A549 treated with Mapracorat at 1 μM for 4 hours (cell line): ENCODE results near the gene NET1. TPM values are rescaled to one million over a fixed set of nuclear protein-coding genes. Genes with fewer than 3 reads are reported as not detected.

Source experiments
- total RNA-seq: library from RNA; stranded (reverse); fragments of 200-300 nt; extraction: Qiagen RNA extraction; gene quantifications from 5 replicates; pipeline ENCODE4 v1.2.3, GENCODE V29; 2022

The NET1 gene, protein sequence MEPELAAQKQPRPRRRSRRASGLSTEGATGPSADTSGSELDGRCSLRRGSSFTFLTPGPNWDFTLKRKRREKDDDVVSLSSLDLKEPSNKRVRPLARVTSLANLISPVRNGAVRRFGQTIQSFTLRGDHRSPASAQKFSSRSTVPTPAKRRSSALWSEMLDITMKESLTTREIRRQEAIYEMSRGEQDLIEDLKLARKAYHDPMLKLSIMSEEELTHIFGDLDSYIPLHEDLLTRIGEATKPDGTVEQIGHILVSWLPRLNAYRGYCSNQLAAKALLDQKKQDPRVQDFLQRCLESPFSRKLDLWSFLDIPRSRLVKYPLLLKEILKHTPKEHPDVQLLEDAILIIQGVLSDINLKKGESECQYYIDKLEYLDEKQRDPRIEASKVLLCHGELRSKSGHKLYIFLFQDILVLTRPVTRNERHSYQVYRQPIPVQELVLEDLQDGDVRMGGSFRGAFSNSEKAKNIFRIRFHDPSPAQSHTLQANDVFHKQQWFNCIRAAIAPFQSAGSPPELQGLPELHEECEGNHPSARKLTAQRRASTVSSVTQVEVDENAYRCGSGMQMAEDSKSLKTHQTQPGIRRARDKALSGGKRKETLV
- total RNA-seq = 42.6 to 55.3 TPM (median 49.6 TPM) in 5 replicates

DNA sequence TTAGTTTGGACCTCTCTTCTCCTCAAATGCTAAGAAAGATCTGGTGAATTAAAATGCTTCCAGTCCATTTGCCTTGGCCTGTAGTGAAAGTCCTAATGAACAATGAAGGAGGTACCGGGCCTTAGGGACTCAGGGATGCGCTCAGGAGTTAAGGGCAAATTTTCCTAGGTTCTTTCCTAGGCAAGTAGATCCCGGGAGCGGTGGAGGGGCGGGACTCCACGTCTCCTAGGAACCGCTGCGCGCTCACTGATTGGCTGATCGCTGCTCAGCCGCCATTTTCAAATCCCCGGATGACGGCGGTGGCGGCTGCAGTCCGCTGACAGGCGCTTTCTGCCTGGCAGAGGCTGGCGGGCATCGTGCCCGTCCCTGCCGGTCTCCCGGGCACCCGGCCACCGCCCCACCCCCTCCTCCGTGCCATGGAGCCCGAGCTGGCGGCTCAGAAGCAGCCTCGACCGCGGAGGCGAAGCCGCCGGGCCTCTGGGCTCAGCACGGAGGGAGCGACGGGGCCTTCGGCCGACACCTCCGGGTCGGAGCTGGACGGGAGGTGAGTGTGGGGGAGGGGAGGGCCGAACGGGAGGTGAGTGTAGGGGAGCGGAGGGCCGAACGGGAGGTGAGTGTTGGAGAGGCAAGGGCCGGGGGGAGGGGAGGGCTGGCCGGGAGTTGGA lies at the start of gene NET1:
NET1 (plus strand) TSS at position 281 of the 665 bp plus-strand sequence; CDS start at position 417, 136 bp downstream.

DNA sequence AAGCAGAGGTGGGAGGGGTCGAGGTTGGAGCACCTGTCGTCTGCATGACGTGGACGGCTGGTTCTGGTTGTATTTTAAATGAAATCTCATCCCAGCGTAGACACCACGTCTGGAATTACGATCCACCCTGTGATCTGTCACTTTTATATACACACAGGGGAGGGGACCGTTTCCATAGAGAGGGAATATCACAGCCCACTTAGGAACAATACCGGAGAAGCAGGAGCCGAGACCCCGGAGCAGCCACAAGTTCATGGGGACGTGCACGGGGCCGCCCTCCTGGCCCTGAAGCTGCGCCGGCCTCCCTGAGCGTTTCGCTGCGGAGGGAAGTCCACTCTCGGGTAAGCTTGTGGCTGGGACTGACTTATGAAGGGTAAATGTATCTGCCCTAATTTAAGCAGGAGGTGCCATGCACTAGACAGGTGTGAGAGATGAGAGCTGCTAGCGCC lies 47.4 kb upstream of the NET1 start, which contains the start of gene UCN3:
UCN3 (plus strand) TSS at position 77 of the 449 bp plus-strand sequence. CDS start 8,755 bp downstream, outside the sequence.

DNA sequence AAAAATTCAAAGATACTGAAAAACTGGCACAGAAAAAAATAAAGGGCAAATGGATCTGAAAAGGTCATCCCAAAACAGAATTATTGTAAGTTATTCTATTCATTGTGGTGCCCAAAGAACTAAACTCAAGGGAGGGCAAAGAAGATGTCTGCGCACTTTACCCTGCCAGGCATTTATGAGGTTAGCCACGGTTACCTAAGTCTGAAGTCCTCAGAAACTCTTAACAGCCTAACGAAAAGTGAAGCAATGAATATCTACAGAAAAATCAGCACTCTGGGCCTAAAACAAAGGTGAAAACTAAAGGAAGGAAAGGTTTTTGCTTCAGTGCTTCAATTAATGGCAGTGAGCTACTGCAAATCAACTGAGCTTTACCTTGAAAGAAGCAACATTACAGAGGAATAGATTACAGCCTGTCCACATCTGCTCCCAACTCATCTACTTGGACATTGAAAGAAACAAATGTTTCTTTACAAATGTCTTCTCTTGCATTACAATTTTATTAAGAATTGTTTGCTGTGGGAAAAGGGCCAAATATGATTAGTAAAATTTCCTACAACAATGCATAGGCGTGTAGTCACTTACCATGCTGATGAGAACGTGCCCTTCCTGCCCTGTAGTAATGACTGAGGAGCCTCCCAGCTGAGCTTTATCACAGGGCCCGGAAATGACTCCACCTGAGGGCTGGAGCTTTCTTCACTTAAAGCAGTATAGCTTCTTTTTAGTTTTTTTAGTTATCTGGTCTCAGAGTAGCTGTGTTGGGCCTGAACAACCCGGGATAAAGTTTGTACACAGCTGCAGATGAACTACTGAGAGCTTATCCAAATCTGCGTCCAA lies 7.9 kb upstream of the NET1 start, which contains the start of gene TUBAL3:
TUBAL3 (minus strand) TSS at position 621 of the 834 bp plus-strand sequence; CDS start at position 585, 36 bp downstream.

DNA sequence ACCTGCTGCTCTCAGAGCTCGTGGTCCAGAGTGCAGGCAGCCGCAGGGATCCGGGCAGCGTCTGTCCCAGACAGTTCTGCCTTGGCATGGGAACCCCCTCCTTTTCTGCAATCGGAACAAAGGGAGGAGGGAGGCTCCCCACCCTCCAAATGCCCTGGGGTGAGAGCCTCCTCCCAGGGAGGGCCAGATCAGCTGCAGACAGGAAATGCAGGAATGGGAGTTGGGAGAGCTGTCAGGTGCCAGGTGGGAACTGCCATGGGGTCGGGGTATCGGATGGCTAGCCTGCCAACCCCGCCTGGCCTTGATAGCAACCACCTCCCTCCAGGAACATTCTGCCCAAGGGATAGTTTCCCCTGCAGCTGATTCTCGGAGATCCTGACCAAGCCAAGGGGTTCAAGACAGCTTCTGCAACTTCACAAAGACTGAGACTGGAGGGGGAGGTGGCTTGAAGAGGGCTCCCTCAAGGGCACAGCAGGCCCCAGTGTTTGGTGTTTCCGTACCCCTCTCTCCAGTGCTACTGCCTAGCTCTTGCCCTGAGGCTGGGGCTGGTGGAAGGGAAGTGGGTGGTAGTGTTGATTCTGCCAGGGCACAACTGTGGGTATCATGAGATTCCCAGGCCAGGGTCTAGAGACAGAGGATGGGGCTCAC lies 87.3 kb downstream of the NET1 start, which contains the start of gene CALML5:
CALML5 (minus strand) TSS at position 78 of the 648 bp plus-strand sequence. CDS start 132 bp downstream, outside the sequence.

Other genes with a start within 250 kb of the NET1 start
- 0.14 to 0.27 TPM in 2 of 5 replicates, not detected in the others for gene AKR1C8, start 227.4 kb upstream of the NET1 start, total RNA-seq
- 0.15 to 0.25 TPM (median 0.21 TPM) in 4 of 5 replicates, not detected in the other for gene AKR1C4, start 215.7 kb upstream of the NET1 start, total RNA-seq
- gene UCN3, start 47.6 kb upstream of the NET1 start, total RNA-seq = not detected in 5 replicates
- gene TUBAL3, start 7.7 kb upstream of the NET1 start, total RNA-seq = 0.26 to 0.49 TPM (median 0.30 TPM) in 4 of 5 replicates, not detected in the other
- not detected in 5 replicates for gene CALML5, start 87.0 kb downstream of the NET1 start, total RNA-seq
- gene CALML3, start 112.4 kb downstream of the NET1 start, total RNA-seq = not detected in 5 replicates